Fibroblast of pulmonary artery (primary cell): ENCODE measurements around the gene ADAD2.

ENCODE experiments used
- DNase-seq: peaks from one replicate; pipeline ENCODE4 v3.0.0-alpha.2; 2010; ENCODE audit warnings: low read depth
- H3K4me3 ChIP-seq: replicated peaks from 2 replicates; pipeline ENCODE4 v1.5.1; 2011; ENCODE audit warnings: low read depth, mild to moderate bottlenecking, control low read depth, low read length, moderate library complexity
- TF ChIP-seq, protein P1 (sequence below): IDR thresholded peaks from 2 replicates; pipeline ENCODE4 v1.5.1; 2011; ENCODE audit warnings: mild to moderate bottlenecking, control low read depth, low read length, inconsistent platforms; ENCODE audit errors: missing control alignments

The ADAD2 gene

DNA sequence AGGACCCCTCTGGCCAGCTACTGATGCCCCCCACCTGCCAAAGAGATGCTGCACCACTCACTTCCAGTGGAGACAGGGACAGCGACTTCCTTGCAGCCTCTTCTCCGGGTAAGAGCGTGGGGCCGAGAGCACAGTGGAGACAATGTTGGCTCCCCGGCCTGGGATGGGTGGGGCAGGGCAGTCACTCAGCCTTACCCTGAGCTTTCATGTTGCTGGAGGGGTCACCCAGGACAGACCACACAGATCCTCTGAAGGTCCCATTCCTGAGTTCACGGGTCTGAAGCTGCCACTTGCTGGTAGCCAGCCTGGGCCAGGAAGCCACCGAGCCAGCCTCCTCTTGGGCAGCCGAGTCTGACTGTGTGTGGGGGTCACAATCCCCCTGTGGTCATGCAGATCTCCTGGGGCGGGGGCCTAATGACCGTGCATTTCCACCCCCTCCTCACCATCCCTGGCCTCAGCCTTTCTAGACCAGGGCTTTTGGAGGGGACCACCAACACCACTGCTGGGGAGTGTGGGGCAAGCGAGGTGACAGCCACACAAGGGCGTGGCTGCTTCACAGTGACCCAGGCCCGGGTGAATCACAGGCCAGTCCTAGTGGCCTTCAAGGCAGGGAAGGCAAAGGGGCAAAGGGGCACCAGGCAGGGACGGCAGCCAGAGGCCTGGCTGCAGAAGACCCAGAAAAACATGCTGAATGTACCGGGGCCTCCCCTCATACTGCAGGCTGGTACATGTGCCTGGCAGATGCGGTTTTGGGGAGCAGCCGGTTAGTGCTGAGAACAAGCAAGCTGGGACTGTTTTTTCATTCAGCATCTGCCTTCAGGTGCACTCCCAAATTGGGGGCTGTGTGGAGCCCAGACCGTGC lies 14.5 kb upstream of the ADAD2 start:
- no peak for DNase-seq

DNA sequence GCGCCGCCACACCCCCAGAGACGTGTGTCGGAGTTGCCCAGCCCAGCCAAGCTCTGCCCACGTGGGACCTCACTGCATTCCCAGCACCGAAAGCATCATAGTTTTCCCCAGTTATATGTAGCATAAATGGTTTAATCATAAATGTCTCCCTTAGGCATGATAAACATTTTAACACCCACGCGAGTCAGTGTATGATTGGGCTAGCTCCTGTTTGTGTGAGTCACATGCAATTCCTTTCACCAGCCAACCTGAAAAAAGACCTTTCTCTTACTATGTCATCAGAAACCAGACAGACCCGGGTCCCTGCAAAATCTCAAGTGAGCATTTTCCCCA lies 13.2 kb upstream of the ADAD2 start:
- TF ChIP-seq, protein P1, sequence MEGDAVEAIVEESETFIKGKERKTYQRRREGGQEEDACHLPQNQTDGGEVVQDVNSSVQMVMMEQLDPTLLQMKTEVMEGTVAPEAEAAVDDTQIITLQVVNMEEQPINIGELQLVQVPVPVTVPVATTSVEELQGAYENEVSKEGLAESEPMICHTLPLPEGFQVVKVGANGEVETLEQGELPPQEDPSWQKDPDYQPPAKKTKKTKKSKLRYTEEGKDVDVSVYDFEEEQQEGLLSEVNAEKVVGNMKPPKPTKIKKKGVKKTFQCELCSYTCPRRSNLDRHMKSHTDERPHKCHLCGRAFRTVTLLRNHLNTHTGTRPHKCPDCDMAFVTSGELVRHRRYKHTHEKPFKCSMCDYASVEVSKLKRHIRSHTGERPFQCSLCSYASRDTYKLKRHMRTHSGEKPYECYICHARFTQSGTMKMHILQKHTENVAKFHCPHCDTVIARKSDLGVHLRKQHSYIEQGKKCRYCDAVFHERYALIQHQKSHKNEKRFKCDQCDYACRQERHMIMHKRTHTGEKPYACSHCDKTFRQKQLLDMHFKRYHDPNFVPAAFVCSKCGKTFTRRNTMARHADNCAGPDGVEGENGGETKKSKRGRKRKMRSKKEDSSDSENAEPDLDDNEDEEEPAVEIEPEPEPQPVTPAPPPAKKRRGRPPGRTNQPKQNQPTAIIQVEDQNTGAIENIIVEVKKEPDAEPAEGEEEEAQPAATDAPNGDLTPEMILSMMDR, result no peak
- H3K4me3 ChIP-seq, result no peak overlapping the region
- DNase-seq, result peak; percentile 38

More for the DNA sequence above, 14.5 kb upstream of the ADAD2 start:
- TF ChIP-seq, protein P1, result no peak
- H3K4me3 ChIP-seq, result no peak overlapping the region

DNA sequence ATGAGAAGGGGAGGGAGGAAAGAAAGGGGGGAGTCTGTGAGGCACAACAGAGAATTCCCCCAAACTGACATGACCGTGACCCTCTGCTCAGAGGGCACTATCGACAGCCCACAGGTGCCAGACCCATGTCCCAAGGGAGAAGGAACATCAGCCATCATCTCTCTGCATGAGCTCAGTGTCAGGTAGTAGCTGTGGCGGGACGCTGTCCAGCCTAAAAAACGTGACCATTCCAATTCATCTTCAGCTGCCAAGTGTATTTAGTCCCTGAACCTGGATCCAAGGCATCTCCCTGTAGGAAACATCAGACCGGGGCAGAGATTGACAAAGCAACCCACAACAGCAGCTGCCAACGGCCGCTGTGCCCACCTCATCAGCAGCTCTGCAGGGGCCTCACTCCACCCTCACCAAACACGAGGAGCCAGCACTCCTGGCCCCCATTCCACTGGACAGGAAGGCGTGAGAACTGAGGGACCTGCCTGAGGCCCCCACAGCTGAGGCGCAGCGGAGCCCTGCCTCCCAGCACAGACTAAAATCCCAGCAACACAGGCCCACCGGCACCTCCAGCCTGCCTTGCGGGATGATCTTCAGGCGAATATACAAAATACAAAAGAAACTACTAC lies 12.7 kb upstream of the ADAD2 start:
- TF ChIP-seq, protein P1, result no peak
- no peak for DNase-seq
- no peak overlapping the region for H3K4me3 ChIP-seq

DNA sequence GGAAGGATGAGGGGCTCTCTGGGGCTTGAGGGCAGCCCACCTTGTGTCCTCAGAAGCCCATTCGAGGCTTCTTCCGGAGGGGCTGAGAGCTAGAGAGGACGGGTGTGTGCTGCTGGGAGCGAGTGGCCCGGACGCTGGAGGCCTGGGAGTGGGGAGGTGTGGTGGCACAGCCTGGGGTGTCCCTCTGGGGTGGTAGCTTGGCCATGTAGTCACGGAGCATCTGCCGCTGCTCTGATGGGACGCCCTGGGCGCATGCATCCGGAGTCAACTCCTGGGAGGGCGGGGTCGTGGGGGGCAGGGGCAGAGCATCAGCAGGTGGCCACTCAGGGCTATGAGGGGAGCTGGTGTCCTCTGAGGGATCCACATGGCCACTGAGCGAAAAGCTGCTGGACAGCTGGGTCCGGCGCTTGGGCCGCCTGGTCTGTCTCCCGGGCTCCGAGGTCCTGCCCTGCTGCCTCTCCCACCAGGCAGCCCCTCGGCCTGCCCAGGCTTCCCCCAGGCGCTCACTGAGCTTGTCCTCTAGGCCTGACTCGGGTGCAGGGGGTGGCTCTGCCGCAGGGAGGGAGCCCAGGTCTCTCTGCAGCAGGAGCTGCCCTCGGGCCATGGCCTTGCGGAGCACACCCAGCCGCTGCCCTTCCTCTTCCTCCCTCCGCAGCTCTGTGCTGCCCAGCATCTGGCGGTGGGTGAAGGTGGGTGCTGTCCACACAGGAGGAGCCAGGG lies 11.9 kb upstream of the ADAD2 start:
- no peak for DNase-seq
- H3K4me3 ChIP-seq, result no peak overlapping the region

DNA sequence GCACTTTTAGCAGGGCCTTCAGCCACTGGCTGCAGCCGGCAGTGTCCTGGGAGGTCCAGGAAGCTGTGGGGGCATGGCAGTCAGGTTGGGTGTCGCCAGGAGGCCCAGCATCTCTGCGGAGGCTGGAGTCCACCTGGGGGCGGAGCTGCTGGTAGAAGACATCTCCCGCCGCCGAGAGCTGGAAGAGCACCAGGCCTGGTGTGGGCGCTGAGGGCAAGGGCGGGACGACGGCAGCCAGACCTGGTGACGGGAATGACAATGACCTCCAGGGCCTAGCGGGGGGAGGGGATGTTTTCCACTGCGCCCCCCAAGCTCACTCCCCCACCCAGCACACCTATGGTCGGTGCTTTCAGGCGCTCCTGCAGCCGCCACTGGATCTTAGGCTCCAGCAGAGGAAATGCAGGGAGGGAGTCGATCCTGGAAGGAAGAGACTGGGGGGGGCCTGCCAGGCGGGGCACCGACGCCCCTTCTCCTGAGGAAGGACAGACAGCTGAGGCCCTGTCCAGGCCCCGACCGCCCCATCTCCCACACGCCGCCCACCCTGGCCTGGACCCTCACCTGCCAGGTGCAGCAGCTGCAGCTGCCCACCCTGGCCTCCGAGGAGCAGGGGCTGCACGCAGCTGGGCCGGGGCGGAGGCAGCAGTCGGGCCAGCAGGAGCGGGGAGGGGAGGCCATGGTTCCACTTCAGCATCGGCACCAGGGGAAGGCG lies 11.2 kb upstream of the ADAD2 start:
- DNase-seq, result no peak
- no peak overlapping the region for H3K4me3 ChIP-seq
- TF ChIP-seq, protein P1, result no peak

More for the DNA sequence above, 11.9 kb upstream of the ADAD2 start:
- TF ChIP-seq, protein P1, result no peak

DNA sequence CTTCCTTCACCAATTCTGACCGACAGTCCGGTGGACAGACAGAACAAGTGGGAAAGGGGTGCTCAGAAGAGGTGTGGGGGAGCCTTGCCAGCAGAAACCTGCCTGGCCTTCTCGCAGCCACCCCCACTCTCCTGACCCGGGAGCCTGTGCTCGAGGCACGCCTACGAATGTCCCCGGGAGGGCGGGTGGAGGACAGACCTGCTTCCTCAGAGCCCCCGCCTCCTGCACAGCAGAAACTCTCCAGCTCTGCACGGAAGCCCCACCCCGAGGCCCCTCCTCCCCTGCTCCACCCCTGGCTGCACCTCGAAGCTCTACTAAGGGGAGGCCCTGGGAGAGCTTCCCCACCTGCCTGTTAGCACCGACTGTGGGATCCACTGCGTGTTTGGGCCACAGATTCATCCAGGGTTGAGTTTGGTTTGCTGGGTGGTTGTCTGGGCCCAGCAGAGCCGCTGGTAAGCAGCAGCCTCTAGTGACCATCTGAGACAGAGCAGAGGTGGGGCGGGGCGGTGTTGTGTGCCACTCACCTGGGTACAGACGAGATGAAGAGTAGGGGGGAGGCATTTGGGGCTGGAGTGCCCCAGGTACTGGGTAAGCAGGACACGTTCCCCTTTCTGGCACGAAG lies 10.3 kb upstream of the ADAD2 start:
- no peak overlapping the region for H3K4me3 ChIP-seq
- no peak for DNase-seq
- TF ChIP-seq, protein P1, result no peak
